HG03175 (cell line): ENCODE data around the gene PCSK1N.

Source experiments
- ATAC-seq: cut with Tn5 transposase; IDR thresholded peaks from one replicate; pipeline ENCODE4 v1.9.1; 2021; ENCODE audit warnings: mild to moderate bottlenecking, moderate library complexity; ENCODE audit not compliant: unreplicated experiment

The PCSK1N gene

DNA sequence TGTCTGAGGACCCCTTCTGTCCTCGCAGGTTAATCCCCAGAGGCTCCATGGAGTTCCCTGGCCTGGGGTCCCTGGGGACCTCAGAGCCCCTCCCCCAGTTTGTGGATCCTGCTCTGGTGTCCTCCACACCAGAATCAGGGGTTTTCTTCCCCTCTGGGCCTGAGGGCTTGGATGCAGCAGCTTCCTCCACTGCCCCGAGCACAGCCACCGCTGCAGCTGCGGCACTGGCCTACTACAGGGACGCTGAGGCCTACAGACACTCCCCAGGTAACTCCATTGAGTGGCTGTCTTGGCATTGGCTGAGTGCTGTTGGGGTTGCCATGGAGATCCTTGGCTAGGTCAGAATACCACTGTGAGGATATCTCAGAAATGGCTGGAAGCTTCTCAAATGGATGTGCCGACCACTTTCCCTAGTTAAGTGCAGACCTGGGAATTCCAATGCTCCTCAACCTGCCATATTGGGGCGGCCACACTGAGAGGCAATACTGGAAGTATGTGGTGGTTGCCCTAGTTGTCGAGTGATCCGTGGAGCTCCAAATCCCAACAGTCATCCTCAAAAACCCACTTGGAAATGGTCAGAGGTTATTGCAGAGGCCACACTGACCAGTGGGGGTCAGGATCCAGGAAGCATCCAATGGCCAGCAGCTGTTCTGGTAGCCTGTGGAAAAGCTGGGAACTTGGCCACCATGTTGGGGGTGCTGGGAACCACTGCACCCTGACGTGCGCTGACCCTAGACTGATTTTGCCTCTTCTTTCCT is 44.2 kb downstream of the PCSK1N start:
- no peak for ATAC-seq

DNA sequence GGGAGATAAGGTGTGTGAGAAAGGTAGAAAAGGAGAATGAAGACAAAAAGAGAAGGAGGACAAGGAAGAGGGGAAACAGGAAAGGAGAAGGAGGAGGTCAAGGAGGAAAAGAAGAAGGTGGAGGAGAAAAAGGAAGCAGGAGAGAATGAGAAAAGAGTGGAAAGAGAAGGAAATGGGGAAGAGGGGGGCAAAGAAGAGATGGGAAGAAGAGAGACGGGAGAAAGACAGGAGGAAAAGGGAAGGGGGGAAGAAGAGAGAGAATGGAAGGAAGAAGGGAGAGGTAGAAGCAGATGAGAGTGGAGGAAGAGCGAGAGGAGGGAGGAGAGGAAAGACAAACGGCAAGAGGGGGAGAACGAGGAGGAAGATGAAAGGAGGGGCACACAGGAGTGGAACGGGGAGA is 44.9 kb downstream of the PCSK1N start:
- no peak for ATAC-seq

DNA sequence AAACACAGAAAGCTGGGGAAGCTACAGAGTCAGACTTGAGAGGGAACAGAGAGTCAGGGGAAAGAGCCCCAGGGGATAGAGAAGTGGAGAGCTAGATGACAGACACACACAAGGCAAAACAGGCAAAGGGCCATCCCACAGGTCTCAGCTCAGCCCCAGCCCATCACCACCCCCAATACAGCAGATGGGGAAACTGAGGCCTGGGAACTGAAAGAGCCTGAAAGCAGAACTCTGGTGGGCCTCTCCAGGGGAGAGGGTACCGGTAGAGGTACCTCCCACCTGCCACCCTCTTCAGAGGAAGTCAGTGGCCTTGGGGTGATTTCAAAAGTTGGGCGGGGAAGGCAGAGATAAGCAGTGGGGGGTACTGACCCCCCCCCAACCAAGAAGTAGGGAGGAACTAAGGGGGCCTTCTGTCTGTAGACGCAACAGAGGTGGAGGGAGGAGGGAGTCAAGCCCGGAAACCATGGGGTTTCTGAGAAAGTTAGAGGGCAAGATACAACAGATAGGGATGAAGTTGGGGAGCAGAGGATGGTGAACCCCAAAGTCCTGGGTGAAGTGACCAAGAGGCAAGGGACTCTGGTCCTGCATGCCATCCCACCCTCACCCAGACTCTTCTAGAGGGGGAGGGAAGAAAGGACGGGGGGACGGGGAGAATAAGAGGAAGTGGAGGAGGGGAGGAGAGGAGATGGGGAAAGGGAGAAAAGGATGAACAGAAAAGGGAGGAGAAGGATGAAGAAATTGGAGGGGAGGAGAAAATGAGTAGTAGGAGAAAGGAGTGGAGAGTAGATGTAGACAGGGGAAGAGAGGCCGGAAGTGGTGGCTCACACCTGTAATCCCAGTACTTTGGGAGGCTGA is 45.8 kb downstream of the PCSK1N start:
- ATAC-seq: no peak

DNA sequence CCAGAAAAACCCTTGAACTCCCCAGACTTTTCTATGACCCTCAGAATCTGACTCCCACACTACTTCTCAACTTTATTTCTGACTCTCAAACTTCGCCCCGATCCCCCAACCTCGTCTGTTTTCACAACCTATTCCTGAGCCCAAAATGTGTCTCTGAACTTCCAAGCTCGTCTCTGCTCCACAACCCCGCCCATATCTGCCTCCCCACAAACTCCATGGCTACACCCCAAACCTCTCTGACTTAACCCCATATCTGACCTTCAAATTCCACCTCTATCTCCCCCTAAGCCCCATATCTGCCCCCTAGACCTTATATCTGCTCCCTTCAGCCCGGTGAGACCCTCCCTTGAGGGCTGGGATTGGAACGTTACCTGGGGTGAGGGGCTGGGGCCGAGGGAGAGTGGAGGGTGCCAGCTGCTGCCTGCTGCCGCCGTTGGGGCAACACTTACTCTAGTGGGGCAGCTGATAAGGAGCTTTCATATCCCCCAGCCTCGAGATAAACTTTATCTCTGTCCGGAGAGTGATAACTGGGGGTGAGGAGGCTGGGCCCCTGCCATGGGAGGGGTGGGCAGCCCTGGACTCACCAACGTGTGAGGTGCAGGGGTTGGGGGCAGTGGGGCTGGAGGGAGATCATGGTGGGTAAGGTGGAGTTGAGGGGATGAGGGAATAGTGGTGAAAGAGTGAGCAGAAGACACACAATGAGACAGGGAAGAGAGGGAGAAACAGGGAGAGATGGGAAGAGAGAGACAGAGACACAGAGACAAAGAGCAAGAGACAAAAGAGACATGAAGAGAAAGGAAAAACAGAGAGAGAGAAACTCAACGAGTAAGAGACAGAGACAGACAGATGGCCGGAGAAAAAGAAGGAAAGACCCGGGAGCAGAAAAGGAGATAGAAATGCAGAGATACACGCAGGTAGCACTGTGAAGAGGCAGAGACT is 47.6 kb downstream of the PCSK1N start:
- ATAC-seq: no peak

DNA sequence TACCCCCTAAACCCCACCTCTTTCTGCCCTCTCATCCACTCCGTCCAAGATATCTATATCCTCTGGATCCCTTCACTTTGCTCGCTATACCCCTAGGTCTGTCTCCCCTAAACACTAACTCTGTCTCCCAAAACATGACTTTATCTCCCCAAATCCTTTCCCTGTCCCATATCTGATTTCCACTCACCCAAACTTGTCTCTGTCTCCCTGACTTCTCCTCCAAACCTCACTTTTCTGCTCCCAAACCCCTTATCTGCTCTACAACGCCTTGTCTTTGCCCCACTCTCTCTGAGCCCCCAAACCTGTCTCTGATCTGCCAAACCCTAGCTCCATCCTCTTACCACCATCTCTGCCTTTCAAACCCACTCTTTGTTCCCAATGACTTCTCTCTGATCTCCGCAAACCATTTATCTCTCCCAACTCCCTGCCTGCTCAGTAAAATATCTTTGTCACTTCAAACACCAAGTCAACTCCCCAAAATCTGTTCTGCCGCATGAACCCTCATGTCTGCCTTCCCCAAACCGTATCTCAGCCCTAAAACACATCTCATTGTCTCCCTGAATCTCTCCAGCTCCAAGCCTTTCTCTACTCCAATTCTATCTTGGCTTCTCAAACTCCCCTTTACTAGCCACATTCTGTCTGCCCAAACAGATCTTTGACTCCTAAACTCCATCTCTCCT is 48.4 kb downstream of the PCSK1N start:
- ATAC-seq: no peak

DNA sequence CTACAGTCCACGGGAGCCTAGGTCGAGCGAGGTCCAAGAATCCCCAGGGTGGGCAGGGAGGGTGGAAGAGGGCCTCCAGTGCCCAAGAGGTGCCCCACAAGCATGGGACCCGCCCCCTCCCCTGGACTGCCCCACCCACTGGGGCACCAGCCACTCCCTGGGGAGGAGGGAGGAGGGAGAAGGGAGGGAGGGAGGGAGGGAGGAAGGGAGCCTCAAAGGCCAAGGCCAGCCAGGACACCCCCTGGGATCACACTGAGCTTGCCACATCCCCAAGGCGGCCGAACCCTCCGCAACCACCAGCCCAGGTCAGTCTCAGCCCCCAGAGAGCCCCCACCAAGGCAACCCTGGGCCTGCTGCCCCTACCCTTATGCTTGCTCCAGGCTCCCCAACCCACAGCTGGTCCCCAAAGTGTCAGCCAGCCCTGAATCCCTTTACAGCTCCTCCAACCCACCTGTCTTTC is 49.0 kb downstream of the PCSK1N start, which contains the start of gene GATA1:
TSS of gene GATA1 (plus strand) at position 250 of the 460 bp plus-strand sequence. CDS start 4,520 bp downstream, outside the sequence.
- no peak for ATAC-seq

DNA sequence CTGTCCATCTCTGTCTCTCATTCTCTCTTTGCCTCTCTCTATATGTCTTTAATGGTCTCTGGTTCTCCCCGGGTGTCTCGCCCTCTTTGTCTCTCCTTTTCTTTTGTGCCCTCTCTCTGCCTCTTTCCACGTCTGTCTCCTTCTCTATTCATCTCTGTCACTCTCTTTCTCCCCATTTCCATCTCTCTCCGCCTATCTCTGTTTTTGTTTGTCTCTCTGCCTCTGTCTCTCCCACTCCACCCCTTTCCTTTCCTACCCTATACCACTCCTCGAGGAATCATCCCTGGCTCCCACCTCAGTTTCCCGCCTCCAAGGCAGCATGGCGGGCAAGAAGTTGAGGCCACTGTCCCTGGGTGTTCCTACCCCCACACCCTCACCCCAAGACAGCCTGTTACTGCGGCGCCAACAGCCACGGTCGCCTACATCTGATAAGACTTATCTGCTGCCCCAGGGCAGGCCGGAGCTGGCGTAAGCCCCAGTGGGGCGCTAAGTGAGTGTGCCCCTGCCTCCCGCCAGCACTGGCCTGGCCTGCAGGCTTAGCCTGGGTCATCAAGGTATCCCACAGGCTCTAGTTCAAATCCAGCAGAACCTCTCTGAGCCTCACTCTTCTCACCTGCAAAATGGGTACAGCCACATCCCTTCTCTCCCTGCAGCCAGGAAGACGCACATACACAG is 49.7 kb downstream of the PCSK1N start:
- no peak for ATAC-seq

DNA sequence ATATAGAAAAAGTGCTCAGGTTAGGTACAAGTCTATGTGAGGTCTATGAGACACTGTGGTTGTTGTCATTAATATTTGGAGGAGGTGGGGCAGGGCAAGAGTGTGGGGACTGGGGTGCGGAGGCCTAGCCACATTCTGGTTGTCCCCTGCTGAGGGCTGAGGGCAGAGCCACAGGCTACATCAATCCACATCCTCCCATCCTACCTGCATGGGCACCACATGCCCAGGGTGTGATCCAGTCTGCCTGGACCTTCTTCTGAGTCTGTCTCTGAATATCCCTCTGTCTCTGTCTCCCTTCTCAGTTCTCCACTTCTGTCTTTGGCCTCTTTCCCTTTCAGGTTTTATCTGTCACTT is 50.2 kb downstream of the PCSK1N start:
- no peak for ATAC-seq

DNA sequence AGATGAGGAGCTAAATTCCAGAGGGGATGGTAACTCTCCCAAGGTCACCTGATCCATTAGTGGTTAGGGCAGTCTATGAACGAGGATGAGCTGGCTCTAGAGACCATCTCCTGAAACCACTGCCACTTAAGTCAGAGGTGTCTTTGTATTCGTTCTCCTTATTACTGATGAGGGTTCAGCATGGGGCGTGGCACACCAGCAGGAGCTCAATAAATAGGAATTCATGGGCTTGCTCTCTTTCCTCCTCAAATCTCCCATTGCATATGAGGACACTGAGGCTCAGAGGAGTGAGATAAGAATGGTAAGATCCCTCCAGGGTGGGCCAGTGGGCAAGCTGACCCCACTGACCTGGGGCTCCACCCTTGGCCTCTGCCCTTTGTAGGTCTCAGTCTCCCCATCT is 50.7 kb downstream of the PCSK1N start:
- ATAC-seq: no peak

DNA sequence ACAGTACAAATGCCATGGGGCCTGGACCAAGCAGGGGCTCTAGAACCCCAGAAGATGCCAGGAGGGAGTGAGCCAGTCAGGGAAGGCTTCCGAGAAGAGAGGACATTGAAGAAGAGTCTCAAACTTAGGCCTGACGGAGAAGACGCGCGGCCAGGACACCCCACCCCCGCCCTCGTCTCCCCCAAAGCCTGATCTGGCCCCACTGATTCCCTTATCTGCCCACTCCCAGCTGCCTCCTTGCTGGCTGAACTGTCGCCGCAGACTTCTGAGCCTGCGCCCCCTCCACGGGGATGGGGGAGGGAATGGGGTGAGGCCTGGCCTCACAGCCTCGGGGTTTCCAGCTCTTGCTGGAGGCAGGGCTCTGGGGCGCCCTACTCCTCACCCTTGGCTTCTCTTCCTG is 52.6 kb downstream of the PCSK1N start:
- ATAC-seq: no peak

DNA sequence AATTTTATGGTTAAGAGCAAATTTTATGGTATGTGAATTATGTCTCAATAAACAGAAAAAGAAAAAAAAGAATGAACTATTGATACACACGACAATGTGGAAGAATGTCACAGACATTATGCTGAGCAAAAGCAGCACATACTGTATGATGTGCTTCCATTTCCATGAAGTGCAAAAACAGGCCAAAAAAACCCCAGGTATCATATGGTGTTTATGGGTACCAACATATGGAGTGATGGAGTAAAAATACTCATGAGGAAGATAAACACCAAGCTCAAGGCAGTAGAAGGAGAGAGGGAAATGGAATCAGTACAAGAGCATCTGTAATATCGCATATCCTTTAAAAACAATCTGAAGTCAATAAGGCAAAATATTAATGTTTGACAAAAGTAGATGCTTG is 53.2 kb downstream of the PCSK1N start:
- no peak for ATAC-seq

DNA sequence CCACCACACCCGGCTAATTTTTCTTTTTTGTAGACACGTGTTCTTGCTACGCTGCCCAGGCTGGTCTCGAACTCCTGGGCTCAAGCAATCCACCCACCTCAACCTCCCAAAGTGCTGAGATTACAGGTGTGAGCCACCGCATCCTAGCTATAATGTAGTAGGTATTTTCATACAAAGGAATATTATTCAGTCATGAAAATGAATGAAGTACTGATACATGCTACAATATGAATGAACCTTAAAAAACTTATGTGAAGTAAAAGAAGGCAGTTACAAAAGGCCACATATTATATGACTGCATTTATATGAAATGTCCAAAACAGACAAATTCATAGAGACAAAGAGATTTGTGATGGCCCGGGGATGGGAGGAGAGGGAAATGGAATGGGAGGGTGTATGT is 53.7 kb downstream of the PCSK1N start:
- ATAC-seq: no peak
